Tibial artery (tissue), 4 donors: ENCODE results near the gene ARTN.
A peak's percentile ranks its signal among the peaks of the same experiment; 100 is the strongest.

Experiments
- DNase-seq, 2 donors: peaks; one replicate each; pipeline ENCODE4 v3.0.0-alpha.2; 2019
- H3K27ac ChIP-seq, 2 donors: fragments of 200-600 bp; sonication (generic) in 1 of 2; 1 replicate in 1 of 2; 2 replicates in 1 of 2; pipeline ENCODE4 v1.5.1; 2018 to 2019; ENCODE audit warnings: mild to moderate bottlenecking in 1 of 2
- H3K27me3 ChIP-seq, 2 donors: fragments of 200-600 bp; sonication (generic) in 1 of 2; one replicate each; pipeline versions ENCODE4 v1.5.1 to v1.6.0; 2016 to 2019
- H3K36me3 ChIP-seq, 3 donors: fragments of 200-600 bp; sonication (generic) in 2 of 3; one replicate each; pipeline ENCODE4 v1.5.1; 2016 to 2019; ENCODE audit warnings: mild to moderate bottlenecking in 2 of 3
- H3K4me1 ChIP-seq, 4 donors: fragments of 200-600 bp; sonication (generic) in 2 of 4; 1 replicate in 3 of 4; 2 replicates in 1 of 4; pipeline ENCODE4 v1.5.1; 2016 to 2019
- H3K4me3 ChIP-seq, 2 donors: fragments of 200-600 bp; sonication (generic) in 1 of 2; 1 replicate in 1 of 2; 2 replicates in 1 of 2; pipeline ENCODE4 v1.5.1; 2018 to 2019; ENCODE audit warnings: mild to moderate bottlenecking in 2 of 2
- H3K9me3 ChIP-seq, 3 donors: fragments of 200-600 bp; sonication (generic) in 1 of 3; one replicate each; pipeline ENCODE4 v1.5.1; 2016 to 2019
- CTCF ChIP-seq, 2 experiments: fragments of 200-600 bp in 1 of 2; fragments of 450-650 bp in 1 of 2; IDR thresholded peaks; one replicate each; pipeline ENCODE4 v1.5.1; 2017 to 2019; ENCODE audit warnings: antibody characterized with exemption in 2 of 2, mild to moderate bottlenecking in 1 of 2, moderate library complexity in 1 of 2
- intact Hi-C: fragments of 100-400 bp; cut with DNase I; formaldehyde crosslinking; loops from one replicate; pipeline ENCODE4 v1.15.0; 2023; ENCODE audit warnings: low total_unique reads

Gene ARTN

GRCh38 chr1:43978264-43978550 is 44.6 kb downstream of the ARTN start:
- no peaks in the 10 kb centered on the region for H3K9me3 ChIP-seq
- H3K4me1 ChIP-seq = peaks cover 0 to 56% (median 44%) of the 10 kb centered on the region in 4 donors
- no peaks in the 10 kb centered on the region for H3K27me3 ChIP-seq
- no peak for DNase-seq
- intact Hi-C loops = no loop called here
- peak overlapping the region; percentile 64 to 93 for H3K4me3 ChIP-seq
- peak overlapping the region in 1 of 2 donors; percentile 58 for H3K27ac ChIP-seq
- H3K36me3 ChIP-seq = peaks cover 12 to 22% (median 15%) of the 10 kb centered on the region in 3 donors
- TF ChIP-seq CTCF (IDR thresholded peaks at IDR 0.05) = no peak

- TF ChIP-seq CTCF (IDR thresholded peaks at IDR 0.05) = no peak
- H3K4me1 ChIP-seq = peaks cover 0 to 56% (median 44%) of the 10 kb centered on the region in 4 donors
- H3K27ac ChIP-seq = peak within 1 kb of the TSS; percentile 63 to 74
- peaks cover 12 to 22% (median 15%) of the 10 kb centered on the region in 3 donors for H3K36me3 ChIP-seq
- H3K27me3 ChIP-seq = no peaks in the 10 kb centered on the region
- intact Hi-C loops = no loop called here
- DNase-seq = no peak
- H3K4me3 ChIP-seq = peak within 1 kb of the TSS; percentile 64 to 93
- H3K9me3 ChIP-seq = no peaks in the 10 kb centered on the region
Measured at GRCh38 chr1:43978551-43979260, 45.1 kb downstream of the ARTN start, which contains the start of gene B4GALT2. TSS of gene B4GALT2 (plus strand) at chr1:43979210. CDS start at chr1:43981161, 1,951 bp downstream.

GRCh38 chr1:43979261-43979527 is 45.6 kb downstream of the ARTN start:
- peaks cover 12 to 27% (median 15%) of the 10 kb centered on the region in 3 donors for H3K36me3 ChIP-seq
- intact Hi-C loops = no loop called here
- TF ChIP-seq CTCF (IDR thresholded peaks at IDR 0.05) = no peak
- no peaks in the 10 kb centered on the region for H3K9me3 ChIP-seq
- peak overlapping the region; percentile 63 to 74 for H3K27ac ChIP-seq
- peaks cover 0 to 52% (median 41%) of the 10 kb centered on the region in 4 donors for H3K4me1 ChIP-seq
- H3K27me3 ChIP-seq = no peaks in the 10 kb centered on the region
- no peak for DNase-seq
- peak overlapping the region; percentile 64 to 93 for H3K4me3 ChIP-seq

DNA sequence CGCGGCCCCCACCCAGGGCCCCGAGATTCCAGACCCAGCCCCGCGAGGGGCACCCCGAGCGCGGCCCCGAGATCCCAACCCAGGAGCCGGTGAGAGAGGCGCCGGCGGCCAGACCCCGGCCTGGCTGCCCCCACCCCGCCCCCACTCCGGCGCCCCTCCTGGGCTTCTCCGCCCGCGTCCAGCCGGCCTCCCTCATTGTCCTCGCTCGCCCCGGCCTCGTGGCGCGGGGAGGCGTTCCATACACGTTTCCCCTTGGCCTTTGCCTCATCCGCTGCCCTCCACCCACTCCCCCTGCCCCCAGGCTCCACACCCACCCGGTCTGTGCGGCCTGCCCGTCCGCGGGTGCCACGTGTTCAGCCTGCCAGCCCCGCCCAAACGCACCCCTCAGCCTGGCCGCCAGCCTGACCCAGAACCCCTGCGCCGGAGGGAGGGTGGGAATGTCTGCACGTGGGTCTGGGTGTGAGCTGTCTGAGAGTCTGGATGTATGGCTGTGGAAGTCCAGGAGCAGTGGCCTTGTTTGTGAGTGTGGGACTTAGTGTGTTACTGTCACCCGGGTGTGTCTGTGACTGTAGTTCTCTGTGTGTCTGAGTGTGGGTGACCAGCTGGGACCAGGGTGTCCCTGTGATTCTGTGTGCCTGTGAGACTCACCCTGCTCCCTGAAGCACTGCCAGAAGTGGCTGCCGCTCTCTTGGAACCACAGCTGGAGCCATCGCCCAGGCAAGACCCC is 46.1 kb downstream of the ARTN start:
- peaks cover 12 to 32% (median 16%) of the 10 kb centered on the region in 3 donors for H3K36me3 ChIP-seq
- H3K4me3 ChIP-seq = peak overlapping the region; percentile 64 to 93
- peaks cover 0 to 50% (median 40%) of the 10 kb centered on the region in 4 donors for H3K4me1 ChIP-seq
- peak overlapping the region; percentile 63 to 74 for H3K27ac ChIP-seq
- TF ChIP-seq CTCF (IDR thresholded peaks at IDR 0.05) = no peak
- H3K27me3 ChIP-seq = no peaks in the 10 kb centered on the region
- no peaks in the 10 kb centered on the region for H3K9me3 ChIP-seq
- peak in 1 of 2 donors; percentile 74 for DNase-seq
- intact Hi-C loops = no loop called here

DNA sequence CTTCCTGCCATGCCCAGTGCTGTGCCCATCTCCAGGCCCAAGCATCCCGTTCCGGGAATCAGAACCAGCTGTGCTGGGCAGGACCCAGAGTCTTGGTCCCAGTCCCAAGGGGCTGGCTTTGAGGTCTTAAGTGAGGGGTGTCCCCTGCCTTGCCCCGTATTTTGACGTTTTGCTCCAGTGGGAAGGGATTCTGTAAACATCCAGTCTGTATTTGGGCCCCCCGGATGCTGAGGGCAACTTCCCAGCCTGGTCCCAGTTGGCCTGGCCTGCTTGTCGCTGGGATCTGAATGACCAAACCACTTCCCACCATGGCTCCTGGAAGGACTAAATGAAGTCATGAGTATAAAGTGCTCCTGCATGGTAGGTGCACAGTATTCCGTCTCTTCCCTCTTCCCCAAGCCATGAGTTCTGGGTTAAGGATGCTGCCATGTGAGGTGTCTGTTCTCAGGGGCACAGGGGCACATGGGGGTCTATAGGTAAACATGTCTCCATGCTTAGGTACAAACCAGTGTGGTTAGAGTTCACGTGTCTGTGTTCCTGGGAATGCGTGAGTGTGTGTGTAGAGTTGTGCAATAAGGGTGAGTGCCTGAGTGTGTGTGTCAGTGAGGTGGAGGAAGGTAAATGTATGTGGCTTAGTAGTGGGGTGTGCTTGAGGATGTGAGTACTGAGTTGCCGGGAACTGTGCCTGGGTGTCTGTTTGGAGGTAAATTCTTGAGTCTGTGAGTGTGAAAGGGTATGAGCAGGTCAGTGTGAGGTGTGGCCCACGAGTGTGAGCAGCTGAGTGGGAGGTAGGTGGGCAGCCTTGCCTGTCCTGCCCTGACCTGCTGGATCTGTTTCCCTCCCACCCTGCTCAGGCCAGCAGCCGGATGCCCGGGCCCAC is 46.9 kb downstream of the ARTN start:
- no peak for DNase-seq
- no peak for TF ChIP-seq CTCF (IDR thresholded peaks at IDR 0.05)
- H3K9me3 ChIP-seq = no peaks in the 10 kb centered on the region
- H3K27me3 ChIP-seq = no peaks in the 10 kb centered on the region
- peaks cover 0 to 48% (median 37%) of the 10 kb centered on the region in 4 donors for H3K4me1 ChIP-seq
- peaks cover 12 to 40% (median 21%) of the 10 kb centered on the region in 3 donors for H3K36me3 ChIP-seq
- peak overlapping the region; percentile 63 to 74 for H3K27ac ChIP-seq
- peak overlapping the region; percentile 64 to 93 for H3K4me3 ChIP-seq
- intact Hi-C loops = no loop called here
